HL-60/S4 treated with phorbol 12-myristate 13-acetate at 8.2 ng/mL for 4 days and 3 days (cell line): Measurements from ENCODE around the gene KDM3B.
"Not testable (repeated sequence)": the region's sequence is repeated elsewhere in the genome, so short reads cannot be mapped to it uniquely, and the experiment has no call there.

Experiments
- in situ Hi-C: fragments of 300-500 bp; cut with MboI; formaldehyde crosslinking; loops from 2 replicates; pipeline ENCODE4 v1.15.0; 2022; ENCODE audit warnings: low sequenced_read_pairs

KDM3B gene

DNA sequence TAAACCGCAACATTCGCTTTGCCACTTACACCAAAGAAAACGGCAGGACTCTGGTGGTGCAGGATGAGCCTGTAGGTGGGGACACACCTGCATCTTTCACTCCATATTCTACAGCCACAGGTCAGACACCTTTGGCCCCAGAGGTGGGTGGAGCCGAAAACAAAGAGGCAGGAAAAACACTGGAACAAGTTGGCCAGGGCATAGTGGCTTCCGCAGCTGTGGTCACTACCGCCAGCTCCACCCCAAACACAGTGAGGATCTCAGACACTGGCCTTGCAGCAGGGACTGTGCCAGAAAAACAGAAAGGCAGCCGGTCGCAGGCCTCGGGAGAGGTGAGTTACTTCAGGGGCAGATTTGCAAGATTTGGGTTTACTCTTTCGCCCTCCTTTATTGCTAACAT lies 33.8 kb downstream of the KDM3B start:
- in situ Hi-C loops, result no loop called here

DNA sequence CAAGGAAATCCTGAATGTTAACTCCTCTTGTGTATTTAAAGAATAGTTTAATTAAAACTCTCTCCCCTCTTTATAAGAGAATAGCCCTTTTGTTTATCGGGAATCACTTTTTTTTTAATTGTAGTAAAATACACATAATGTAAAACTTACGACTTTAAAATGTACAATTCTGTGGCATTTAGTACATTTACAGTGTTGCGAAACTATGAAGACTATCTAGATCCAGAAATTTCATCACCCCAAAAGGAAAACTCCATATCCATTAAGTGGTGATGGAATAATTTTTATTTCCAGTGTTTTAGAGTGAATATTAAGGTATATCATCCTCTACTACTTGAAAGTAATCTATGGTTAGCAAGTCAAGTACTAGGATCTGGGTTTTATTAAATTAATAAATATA lies 36.8 kb downstream of the KDM3B start:
- in situ Hi-C loops, result no loop called here

DNA sequence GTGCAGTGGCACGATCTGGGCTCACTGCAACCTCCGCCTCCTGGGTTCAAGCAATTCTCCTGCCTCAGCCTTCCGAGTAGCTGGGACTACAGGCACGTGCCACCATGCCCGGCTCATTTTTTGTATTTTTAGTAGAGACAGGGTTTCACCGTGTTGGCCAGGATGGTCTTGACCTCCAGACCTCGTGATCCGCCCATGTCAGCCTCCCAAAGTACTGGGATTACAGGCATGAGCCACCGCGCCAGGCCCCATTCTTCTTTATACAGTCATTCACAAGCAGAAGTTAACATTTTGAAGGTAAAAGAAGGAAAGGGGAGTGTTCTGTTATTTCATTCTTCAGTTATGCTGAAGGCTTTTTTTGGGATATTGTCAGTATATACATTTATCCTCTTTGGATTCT lies 37.4 kb downstream of the KDM3B start:
- in situ Hi-C loops, result not testable (repeated sequence)

DNA sequence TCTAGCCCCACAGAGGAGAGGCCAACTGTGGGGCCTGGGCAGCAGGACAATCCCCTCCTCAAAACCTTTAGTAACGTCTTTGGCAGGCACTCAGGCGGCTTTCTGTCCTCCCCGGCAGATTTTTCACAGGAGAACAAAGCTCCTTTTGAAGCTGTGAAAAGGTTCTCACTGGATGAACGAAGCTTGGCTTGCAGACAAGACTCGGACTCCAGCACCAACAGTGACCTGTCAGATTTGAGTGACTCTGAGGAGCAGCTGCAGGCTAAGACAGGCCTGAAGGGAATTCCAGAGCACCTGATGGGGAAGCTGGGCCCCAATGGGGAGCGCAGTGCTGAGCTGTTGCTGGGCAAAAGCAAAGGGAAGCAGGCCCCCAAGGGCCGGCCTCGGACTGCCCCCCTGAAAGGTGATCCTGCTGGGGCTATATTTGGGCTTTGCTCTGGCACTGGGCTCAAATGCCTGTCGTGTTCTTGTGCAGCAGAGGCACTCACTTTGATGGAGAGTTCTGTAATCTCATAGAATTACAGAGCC lies 39.4 kb downstream of the KDM3B start:
- in situ Hi-C loops, result no loop called here

DNA sequence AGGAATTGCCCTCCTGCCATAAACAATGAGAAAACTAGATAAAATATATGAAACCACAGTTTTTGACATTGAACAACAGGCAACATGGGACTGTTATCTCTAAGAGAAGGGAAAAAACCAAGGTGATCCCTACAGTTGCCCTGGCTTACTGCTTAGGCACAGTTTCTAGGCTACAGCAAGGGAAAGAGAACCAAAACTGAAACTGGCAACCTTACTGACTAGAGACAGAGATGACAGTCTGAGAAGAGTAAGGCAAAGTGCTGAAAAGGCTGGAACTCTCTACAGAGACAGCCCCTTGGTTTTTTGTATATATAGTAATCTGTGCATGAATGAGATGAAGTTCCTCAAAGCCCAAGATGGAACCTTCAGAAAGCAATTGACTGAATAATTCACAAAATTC lies 50.2 kb downstream of the KDM3B start:
- in situ Hi-C loops, result loop anchor here (25.0 kb wide), 1 partner anchor 215 kb away; the partner anchor contains the start of genes BRD8 and KIF20A

GRCh38 chr5:138408023-138408422 lies 55.5 kb downstream of the KDM3B start:
- in situ Hi-C loops, result loop anchor here (25.0 kb wide), 1 partner anchor 221 kb away; the partner anchor contains the start of genes BRD8 and KIF20A

- in situ Hi-C loops, result loop anchor here (25.0 kb wide), 1 partner anchor 224 kb away; the partner anchor contains the start of genes BRD8 and KIF20A
Measured at GRCh38 chr5:138410996-138411640, 58.6 kb downstream of the KDM3B start.

- in situ Hi-C loops, result loop anchor here (25.0 kb wide), 1 partner anchor 231 kb away; the partner anchor contains the start of genes BRD8 and KIF20A
Measured at GRCh38 chr5:138418444-138418843, 66.0 kb downstream of the KDM3B start.

GRCh38 chr5:138425079-138425478 lies 72.6 kb downstream of the KDM3B start:
- in situ Hi-C loops, result no loop called here

GRCh38 chr5:138435943-138436342 lies 83.5 kb downstream of the KDM3B start:
- in situ Hi-C loops, result no loop called here

DNA sequence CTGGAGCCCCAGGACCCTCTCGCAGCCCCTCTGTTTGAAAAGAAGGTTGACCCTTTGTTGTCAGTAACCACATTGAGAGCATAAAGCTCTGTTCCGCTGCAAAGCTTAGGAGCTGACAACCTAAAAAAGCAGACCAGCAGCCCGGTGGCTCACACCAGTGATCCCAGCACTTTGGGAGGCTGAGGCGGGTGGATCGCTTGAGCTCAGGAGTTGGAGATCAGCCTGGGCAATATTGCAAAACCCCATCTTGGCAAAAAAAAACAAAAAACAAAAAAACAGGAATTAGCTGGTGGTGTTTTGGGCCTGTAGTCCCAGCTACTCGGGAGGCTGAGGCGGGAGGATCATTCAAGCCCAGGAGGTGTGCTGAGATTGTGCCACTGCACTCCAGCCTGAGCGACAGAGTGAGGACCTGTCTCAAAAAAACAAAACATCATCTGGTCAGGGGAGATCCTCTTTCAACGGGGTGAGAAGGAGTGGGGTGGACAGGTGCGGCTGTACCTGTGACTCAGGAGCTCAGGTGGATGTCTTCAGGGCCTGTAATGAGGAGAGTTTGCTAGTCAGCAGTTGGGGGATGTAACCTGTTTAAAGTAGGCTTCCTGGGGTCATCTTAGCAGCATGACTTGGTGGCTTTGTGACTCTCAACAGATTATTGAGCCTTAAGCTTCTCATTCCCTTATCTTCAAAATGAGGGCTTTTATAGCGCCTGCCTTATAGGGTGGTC lies 85.7 kb downstream of the KDM3B start:
- in situ Hi-C loops, result no loop called here

- in situ Hi-C loops, result no loop called here
Measured at GRCh38 chr5:138438724-138439476, 86.4 kb downstream of the KDM3B start, which contains the start of gene REEP2. Gene REEP2 (plus strand): TSS chr5:138439057. CDS start chr5:138439209, 152 bp downstream.

DNA sequence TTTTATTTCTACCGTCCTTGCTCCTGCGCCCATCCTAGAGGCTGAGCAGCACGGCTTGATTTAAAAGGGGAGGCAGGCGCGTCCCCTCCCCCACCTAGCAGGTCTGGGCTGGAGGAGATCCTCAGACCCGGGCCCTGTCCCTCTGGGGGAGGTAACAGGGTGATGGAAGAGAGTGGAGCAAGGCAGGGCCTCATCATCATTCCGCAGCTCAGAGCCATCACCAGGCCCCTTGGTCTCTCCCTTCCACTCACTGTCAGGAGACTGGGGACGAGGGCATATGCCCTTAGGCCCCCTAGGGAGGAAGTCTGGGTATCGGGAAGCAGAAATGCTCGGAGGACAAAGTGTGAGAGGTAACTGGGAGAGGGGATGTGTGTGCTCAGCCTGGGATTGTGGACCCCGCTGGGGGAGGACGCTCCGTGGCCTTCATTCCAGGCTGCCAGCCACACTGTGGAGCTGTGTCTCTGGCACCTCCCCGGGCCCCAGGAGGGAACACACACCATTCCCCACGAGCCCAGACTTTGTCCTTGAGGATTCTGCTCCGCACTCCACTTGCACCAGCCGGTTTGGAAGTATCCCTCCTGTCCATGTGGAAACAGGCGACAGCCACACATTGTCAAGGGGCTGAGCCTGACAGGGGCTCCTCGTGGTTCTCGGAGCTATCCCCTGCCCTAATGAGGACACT lies 87.1 kb downstream of the KDM3B start:
- in situ Hi-C loops, result no loop called here

DNA sequence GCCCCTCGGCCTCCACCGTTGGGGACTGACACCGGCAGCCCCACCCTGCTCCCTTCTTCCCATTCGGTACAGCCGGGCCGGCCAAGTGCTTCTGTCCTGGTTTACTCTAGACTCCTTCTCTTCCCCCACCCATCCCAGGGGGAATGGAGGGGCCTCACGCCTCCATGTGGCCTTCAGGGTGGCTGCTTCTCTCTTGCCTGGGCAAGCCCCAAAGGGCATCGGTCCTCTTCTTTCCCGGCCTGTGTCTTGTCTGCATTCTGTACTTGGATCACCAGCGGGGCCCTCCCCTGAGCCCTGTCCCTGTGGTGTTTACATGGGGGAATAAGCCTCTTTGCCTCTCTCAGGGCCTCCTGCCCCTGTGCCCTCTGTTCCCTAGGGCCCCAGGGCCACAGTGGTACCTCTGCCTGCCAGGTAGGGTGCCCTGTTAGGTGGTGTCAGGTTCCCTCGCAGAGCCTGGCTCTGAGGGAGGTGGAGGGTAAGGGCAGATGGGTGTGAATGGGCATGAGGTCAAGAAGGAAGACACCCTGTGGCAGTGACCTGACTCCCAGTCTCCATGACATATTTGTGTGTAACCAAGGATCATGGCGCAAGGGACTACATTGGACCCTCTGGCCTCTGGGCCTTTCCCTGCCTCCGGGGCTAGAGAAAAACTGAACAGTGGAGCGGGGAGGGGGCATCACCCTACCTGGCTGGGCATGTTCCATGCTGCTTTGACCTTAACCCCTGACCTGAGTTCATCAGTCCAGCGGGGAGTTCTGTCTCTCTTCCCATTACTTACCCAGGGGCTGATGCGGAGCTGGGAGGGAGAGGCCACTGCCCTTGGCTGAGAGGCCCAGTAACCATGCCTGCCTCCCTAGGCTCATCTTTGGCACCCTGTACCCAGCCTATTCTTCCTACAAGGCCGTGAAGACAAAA lies 87.9 kb downstream of the KDM3B start:
- in situ Hi-C loops, result no loop called here

GRCh38 chr5:138441221-138441620 lies 88.7 kb downstream of the KDM3B start:
- in situ Hi-C loops, result no loop called here

- in situ Hi-C loops, result no loop called here
Measured at GRCh38 chr5:138444078-138444773, 91.7 kb downstream of the KDM3B start.

DNA sequence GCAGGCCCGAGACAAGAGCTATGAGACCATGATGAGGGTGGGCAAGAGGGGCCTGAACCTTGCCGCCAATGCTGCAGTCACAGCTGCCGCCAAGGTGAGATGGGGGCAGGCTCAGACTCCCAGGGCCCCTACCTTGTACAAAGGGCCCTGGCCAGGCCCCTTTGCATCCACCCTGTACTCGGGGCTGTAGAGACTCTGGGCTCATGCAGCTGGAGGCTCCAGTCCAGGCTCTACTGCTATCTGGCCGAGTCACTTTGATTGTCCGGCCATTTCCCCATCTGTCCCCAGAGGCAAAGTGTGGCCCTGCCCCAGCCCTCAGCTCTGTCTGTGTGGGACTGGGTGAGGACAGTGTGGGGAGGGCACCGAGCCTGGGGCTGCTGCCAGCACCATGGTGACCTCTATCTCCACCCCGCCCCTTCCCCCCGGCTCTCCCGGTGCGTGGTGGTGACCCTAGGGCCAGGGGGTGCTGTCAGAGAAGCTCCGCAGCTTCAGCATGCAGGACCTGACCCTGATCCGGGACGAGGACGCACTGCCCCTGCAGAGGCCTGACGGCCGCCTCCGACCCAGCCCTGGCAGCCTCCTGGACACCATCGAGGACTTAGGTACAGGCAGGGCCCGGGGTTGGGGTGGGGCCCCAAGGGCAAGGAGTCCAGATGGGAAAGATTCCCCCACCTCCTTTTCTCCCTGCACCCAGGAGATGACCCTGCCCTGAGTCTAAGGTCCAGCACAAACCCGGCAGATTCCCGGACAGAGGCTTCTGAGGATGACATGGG lies 92.5 kb downstream of the KDM3B start:
- in situ Hi-C loops, result no loop called here
